Articular chondrocyte of knee joint (primary cell): Measurements from ENCODE around the gene CARMIL3. TPM values are rescaled to one million over a fixed set of nuclear protein-coding genes. Genes with fewer than 3 reads are reported as not detected.

Experiments used
- total RNA-seq: library from RNA; depleted of rRNA; stranded (reverse); fragments of >200 nt; gene quantifications from 2 replicates; pipeline ENCODE4 v1.2.3, GENCODE V29; 2012

Gene CARMIL3
- 0.22 and 0.52 TPM in 2 replicates for total RNA-seq

GRCh38 chr14:24051789-24052655 lies at the start of gene CARMIL3:
TSS of gene CARMIL3 (plus strand) at chr14:24052009. CDS start at chr14:24052154, 145 bp downstream.

GRCh38 chr14:24071144-24071697 lies 19.4 kb downstream of the CARMIL3 start, which contains the start of gene CPNE6:
TSS of gene CPNE6 (plus strand) at chr14:24071562. CDS start at chr14:24072937, 1,375 bp downstream.

GRCh38 chr14:24093901-24094840 lies 42.4 kb downstream of the CARMIL3 start, which contains the start of gene PCK2:
TSS of gene PCK2 (plus strand) at chr14:24094311. CDS start at chr14:24094406, 95 bp downstream.

GRCh38 chr14:24114532-24115421 lies 63.0 kb downstream of the CARMIL3 start, which contains the start of the genes DCAF11 and NRL:
TSS of gene DCAF11 (plus strand) at chr14:24114777. CDS start at chr14:24115595, 818 bp downstream.
TSS of gene NRL (minus strand) at chr14:24114949. CDS start at chr14:24082848, 32,101 bp downstream.

Other genes starting within 250 kb of the CARMIL3 start
- 26.1 and 32.0 TPM in 2 replicates for gene DHRS4, start 98.2 kb upstream of the CARMIL3 start, total RNA-seq
- 9.3 and 12.0 TPM in 2 replicates for gene DHRS4L2, start 63.1 kb upstream of the CARMIL3 start, total RNA-seq
- under 0.01 TPM in 1 of 2 replicates, not detected in the other for gene CPNE6, start 19.6 kb downstream of the CARMIL3 start, total RNA-seq
- 26.2 and 33.6 TPM in 2 replicates for gene PCK2, start 42.3 kb downstream of the CARMIL3 start, total RNA-seq
- 53.7 and 56.6 TPM in 2 replicates for gene DCAF11, start 62.8 kb downstream of the CARMIL3 start, total RNA-seq
- 0.76 and 1.4 TPM in 2 replicates for gene NRL, start 62.9 kb downstream of the CARMIL3 start, total RNA-seq
- gene FITM1, start 78.7 kb downstream of the CARMIL3 start, total RNA-seq = 0.26 and 0.32 TPM in 2 replicates
- 104 and 119 TPM in 2 replicates for gene PSME1, start 84.2 kb downstream of the CARMIL3 start, total RNA-seq
- gene EMC9, start 89.6 kb downstream of the CARMIL3 start, total RNA-seq = 9.5 and 11.9 TPM in 2 replicates
- 73.3 and 80.2 TPM in 2 replicates for gene PSME2, start 94.6 kb downstream of the CARMIL3 start, total RNA-seq
- 28.9 and 37.8 TPM in 2 replicates for gene RNF31, start 95.5 kb downstream of the CARMIL3 start, total RNA-seq
- gene IRF9, start 109.3 kb downstream of the CARMIL3 start, total RNA-seq = 76.1 and 78.0 TPM in 2 replicates
- 1.3 and 1.8 TPM in 2 replicates for gene REC8, start 120.1 kb downstream of the CARMIL3 start, total RNA-seq
- gene IPO4, start 136.8 kb downstream of the CARMIL3 start, total RNA-seq = 33.1 and 35.9 TPM in 2 replicates
- gene TM9SF1, start 143.4 kb downstream of the CARMIL3 start, total RNA-seq = 71.9 and 83.6 TPM in 2 replicates
- gene TSSK4, start 153.7 kb downstream of the CARMIL3 start, total RNA-seq = 0.13 and 0.43 TPM in 2 replicates
- 35.3 and 35.8 TPM in 2 replicates for gene CHMP4A, start 161.5 kb downstream of the CARMIL3 start, total RNA-seq
- gene MDP1, start 164.1 kb downstream of the CARMIL3 start, total RNA-seq = 18.8 and 21.6 TPM in 2 replicates
- gene NEDD8, start 180.4 kb downstream of the CARMIL3 start, total RNA-seq = 104 and 115 TPM in 2 replicates
- gene GMPR2, start 180.9 kb downstream of the CARMIL3 start, total RNA-seq = 80.2 and 87.7 TPM in 2 replicates
- gene TINF2, start 190.6 kb downstream of the CARMIL3 start, total RNA-seq = 44.1 and 50.3 TPM in 2 replicates
- gene TGM1, start 211.2 kb downstream of the CARMIL3 start, total RNA-seq = 1.1 and 1.6 TPM in 2 replicates
- 14.9 and 17.9 TPM in 2 replicates for gene RABGGTA, start 219.6 kb downstream of the CARMIL3 start, total RNA-seq
- 11.9 and 12.6 TPM in 2 replicates for gene DHRS1, start 247.8 kb downstream of the CARMIL3 start, total RNA-seq
- gene NOP9, start 247.8 kb downstream of the CARMIL3 start, total RNA-seq = 15.8 and 17.8 TPM in 2 replicates